Glutamatergic neuron (in vitro differentiated cells): ENCODE data around the gene SEPTIN11. TPM values are rescaled to one million over a fixed set of nuclear protein-coding genes. Genes with fewer than 3 reads are reported as not detected.
"Not testable (repeated sequence)": the region's sequence is repeated elsewhere in the genome, so short reads cannot be mapped to it uniquely, and the experiment has no call there.

Experiments
- DNase-seq: peaks from one replicate; pipeline ENCODE4 v3.0.0; 2022
- H3K27ac Mint-ChIP-seq: one replicate; pipeline ENCODE4 v1.8.0; 2020; ENCODE audit warnings: mild to moderate bottlenecking, mixed read lengths, inconsistent platforms; ENCODE audit not compliant: unreplicated experiment
- H3K27me3 Mint-ChIP-seq: one replicate; pipeline ENCODE4 v1.8.0; 2020; ENCODE audit warnings: mild to moderate bottlenecking, moderate library complexity, mixed read lengths, inconsistent platforms; ENCODE audit not compliant: unreplicated experiment
- H3K36me3 Mint-ChIP-seq: one replicate; pipeline ENCODE4 v1.8.0; 2020; ENCODE audit warnings: mild to moderate bottlenecking, mixed read lengths, inconsistent platforms; ENCODE audit not compliant: unreplicated experiment
- H3K4me1 Mint-ChIP-seq: one replicate; pipeline ENCODE4 v1.8.0; 2020; ENCODE audit warnings: mild to moderate bottlenecking, low read depth, mixed read lengths, inconsistent platforms; ENCODE audit not compliant: unreplicated experiment
- H3K4me3 Mint-ChIP-seq: one replicate; pipeline ENCODE4 v1.8.0; 2020; ENCODE audit warnings: mild to moderate bottlenecking, mixed read lengths, inconsistent platforms; ENCODE audit not compliant: unreplicated experiment
- H3K9me3 Mint-ChIP-seq: one replicate; pipeline ENCODE4 v1.8.0; 2020; ENCODE audit warnings: mild to moderate bottlenecking, moderate library complexity, mixed read lengths, inconsistent platforms; ENCODE audit not compliant: unreplicated experiment
- total RNA-seq: library from RNA; stranded (reverse); fragmentation: NEBNext Ultra II Directional; extraction: Animal tissue kit (Norgen Biotek cat#: 25700); gene quantifications from one replicate; pipeline ENCODE4 v1.2.1, GENCODE V29; 2021; ENCODE audit not compliant: unreplicated experiment
- TF ChIP-seq, protein P1 (sequence below): fragments of 200-600 bp; sonication (generic); IDR thresholded peaks from one replicate; pipeline ENCODE4 v1.5.0; 2021; ENCODE audit not compliant: partially characterized antibody, unreplicated experiment

Gene SEPTIN11
- total RNA-seq, 1 donor from 2014 or later = 422 TPM

DNA sequence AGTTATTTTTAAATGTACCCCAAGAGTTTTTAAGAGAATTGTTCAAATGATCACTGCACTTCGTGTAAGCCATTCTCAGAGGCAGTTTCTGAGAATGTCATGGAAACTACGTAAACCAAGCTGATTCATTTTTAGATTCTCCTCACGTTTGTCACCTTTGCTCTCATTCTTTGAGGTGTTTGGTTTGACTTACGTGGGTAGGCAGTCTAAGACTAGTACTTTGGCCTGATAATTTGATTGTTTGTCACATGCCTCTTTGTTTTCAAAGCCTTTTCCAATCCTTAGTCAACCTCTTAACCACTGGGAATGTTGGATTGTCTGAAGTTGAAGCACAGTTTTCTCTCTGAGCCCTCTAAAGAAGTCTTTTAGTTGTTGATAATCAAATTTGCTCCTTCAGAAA lies 10.5 kb downstream of the SEPTIN11 start:
- Mint-ChIP-seq H3K36me3 (peaks cover 5% of the 10 kb centered on the region), H3K27me3 (peaks cover 5% of the 10 kb centered on the region), H3K9me3 (peaks cover 13% of the 10 kb centered on the region), H3K4me3 (no peak overlapping the region), H3K27ac (peak overlapping the region; percentile 43), H3K4me1 (peaks cover 65% of the 10 kb centered on the region)
- DNase-seq = no peak
- TF ChIP-seq, protein P1, sequence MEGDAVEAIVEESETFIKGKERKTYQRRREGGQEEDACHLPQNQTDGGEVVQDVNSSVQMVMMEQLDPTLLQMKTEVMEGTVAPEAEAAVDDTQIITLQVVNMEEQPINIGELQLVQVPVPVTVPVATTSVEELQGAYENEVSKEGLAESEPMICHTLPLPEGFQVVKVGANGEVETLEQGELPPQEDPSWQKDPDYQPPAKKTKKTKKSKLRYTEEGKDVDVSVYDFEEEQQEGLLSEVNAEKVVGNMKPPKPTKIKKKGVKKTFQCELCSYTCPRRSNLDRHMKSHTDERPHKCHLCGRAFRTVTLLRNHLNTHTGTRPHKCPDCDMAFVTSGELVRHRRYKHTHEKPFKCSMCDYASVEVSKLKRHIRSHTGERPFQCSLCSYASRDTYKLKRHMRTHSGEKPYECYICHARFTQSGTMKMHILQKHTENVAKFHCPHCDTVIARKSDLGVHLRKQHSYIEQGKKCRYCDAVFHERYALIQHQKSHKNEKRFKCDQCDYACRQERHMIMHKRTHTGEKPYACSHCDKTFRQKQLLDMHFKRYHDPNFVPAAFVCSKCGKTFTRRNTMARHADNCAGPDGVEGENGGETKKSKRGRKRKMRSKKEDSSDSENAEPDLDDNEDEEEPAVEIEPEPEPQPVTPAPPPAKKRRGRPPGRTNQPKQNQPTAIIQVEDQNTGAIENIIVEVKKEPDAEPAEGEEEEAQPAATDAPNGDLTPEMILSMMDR = no peak

DNA sequence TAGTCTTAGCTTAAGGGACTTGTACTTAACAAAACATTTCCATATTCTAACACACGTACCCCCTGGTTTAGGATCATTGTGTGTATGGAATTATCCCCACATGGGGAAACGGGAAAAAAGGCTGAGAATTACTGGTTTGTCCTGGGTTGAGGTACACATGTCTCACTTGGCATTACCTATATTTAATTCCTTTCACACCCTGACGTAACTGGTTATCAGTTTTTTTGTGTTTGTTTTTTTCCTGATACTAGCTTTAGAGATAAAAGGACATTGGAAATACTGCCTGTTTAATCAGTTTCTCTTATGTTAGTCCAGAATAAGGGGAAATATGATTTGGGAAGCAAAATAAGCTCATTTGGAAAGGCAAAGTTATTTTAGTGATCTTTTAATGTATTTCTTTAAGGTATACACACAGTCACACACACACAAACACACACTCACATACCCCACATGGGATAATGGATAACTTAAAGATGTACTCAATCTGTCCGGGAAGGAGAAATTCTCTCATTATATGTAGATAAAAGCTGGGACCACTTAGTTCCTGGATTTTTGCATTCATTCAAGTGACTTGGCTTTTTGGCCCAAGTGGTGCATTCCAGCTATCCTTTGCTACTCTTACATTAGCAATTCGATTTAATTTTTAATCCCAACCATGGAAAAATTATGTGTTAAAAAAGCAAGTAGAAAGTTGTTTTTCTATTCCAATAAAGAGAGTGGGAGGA lies 13.0 kb downstream of the SEPTIN11 start:
- TF ChIP-seq, protein P1 = no peak
- peaks cover 5% of the 10 kb centered on the region for H3K36me3 Mint-ChIP-seq
- no peaks in the 10 kb centered on the region for H3K27me3 Mint-ChIP-seq
- DNase-seq = no peak
- H3K4me3 Mint-ChIP-seq = no peak overlapping the region
- H3K27ac Mint-ChIP-seq = peak overlapping the region; percentile 44
- H3K9me3 Mint-ChIP-seq = peaks cover 2% of the 10 kb centered on the region
- peaks cover 48% of the 10 kb centered on the region for H3K4me1 Mint-ChIP-seq

DNA sequence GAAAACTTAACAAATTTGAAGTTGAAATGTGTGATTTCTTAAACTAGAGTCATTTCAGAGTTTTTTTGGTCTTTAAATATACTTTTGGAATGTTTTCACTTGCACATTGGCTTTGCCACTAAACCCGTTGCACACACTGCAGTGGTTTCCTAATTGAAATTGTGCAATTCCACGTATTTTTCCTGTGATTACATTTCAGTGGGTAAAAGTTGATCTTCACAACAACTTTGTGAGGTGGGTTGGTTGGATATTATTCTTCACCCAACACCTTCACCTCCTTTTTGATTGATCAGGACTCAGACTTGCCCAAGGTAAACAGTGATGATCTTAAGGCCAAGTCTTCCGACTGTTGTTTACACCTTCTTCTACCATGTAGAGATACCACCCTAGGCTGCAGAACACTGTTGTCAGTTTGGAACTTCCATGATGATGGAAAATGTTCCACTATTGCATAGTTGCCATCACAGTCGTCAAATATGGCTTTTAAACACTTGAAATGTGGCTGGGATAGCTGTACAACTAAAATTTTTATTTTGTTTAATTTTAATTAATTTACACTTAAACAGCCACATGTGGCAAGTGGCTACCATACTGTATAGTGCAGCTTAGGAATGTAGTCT lies 13.7 kb downstream of the SEPTIN11 start:
- Mint-ChIP-seq H3K27me3 (no peaks in the 10 kb centered on the region), H3K9me3 (no peaks in the 10 kb centered on the region), H3K36me3 (peaks cover 5% of the 10 kb centered on the region), H3K4me1 (peaks cover 42% of the 10 kb centered on the region), H3K4me3 (no peak overlapping the region), H3K27ac (no peak overlapping the region)
- no peak for DNase-seq
- TF ChIP-seq, protein P1 = no peak

DNA sequence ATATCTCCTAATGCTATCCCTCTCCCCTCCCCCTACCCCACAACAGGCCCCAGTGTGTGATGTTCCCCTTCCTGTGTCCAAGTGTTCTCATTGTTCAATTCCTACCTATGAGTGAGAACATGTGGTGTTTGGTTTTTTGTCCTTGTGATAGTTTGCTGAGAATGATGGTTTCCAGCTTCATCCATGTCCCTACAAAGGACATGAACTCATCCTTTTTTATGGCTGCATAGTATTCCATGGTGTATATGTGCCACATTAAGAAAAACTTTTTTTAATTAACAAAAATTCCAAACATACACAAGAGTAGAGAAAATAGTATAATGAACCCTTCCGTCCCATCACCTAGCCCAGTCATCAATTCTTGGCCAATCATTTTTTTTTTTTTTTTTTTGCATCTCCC lies 14.4 kb downstream of the SEPTIN11 start:
- not testable (repeated sequence) for H3K27me3 Mint-ChIP-seq, H3K4me3 Mint-ChIP-seq, H3K36me3 Mint-ChIP-seq, H3K27ac Mint-ChIP-seq, H3K9me3 Mint-ChIP-seq, DNase-seq
- peaks cover 40% of the 10 kb centered on the region for H3K4me1 Mint-ChIP-seq

DNA sequence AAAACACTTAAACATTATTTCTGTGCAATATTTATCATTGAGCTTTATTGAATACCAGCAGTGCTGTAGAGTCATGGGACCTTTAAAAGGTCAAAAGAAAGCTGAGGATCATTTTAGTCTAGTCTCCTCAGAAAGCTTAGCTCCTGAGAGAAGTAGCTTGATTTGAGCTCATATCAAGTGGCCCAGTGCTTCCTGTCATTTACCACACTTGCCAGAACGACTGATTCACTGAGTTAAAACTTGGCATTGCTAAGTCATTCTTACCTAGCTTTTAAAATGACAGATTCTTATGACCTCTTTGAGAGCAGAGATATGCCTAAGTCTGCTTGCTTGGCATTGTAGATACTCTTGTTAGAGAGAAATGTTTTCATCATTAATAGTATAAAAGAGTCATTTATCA lies 15.2 kb downstream of the SEPTIN11 start:
- peaks cover 41% of the 10 kb centered on the region for H3K4me1 Mint-ChIP-seq
- peaks cover 5% of the 10 kb centered on the region for H3K36me3 Mint-ChIP-seq
- no peak for DNase-seq
- H3K27ac Mint-ChIP-seq = no peak overlapping the region
- TF ChIP-seq, protein P1 = no peak
- H3K9me3 Mint-ChIP-seq = no peaks in the 10 kb centered on the region
- H3K4me3 Mint-ChIP-seq = no peak overlapping the region
- no peaks in the 10 kb centered on the region for H3K27me3 Mint-ChIP-seq
